ENCODE results near the gene SMIM29. TPM values are rescaled to one million over a fixed set of nuclear protein-coding genes. Genes with fewer than 3 reads are reported as not detected.

SMIM29 gene
- total RNA-seq, 1 experiment from 2014 or later = 5.4 TPM

DNA sequence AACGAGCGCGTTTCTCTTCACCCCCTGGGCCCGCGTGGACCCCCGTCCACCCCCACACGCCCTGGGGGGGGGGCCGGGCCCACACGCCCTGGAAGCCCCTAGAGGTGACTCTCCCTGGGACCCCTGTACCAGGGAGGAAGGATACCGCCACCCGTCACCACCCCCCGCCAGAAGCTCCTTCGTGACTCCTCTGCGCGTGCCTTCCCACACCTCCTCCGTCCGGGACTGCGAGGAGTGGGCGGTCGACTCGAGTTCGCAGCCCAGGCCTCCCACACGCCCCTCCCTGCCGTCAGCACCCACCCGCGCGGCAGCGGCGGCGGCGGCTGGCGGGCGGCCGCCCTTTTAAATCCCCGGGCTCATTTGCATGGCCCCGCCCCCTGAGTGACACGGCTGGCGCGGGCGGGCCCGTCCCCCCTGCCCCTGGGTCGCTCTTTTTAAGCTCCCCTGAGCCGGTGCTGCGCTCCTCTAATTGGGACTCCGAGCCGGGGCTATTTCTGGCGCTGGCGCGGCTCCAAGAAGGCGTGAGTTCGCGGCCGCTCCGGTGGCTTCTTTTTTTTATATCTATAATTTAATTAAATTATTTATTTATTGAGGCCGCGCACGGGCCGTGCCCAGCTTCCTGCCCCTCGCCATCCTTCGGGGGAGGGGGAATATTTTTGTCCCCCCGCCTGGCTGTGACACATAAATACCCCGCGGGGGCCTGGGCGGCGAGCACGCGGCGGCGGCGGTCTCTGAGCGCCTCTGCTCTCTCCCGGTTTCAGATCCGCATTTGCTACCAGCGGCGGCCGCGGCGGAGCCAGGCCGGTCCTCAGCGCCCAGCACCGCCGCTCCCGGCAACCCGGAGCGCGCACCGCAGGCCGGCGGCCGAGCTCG lies 12.1 kb downstream of the SMIM29 start, which contains the start of gene HMGA1:
Gene HMGA1 (plus strand): TSS at position 431 of the 873 bp plus-strand sequence. CDS start 3,908 bp downstream, outside the sequence.
- peak within 1 kb of the TSS; percentile 98 to 100 (median 99) for H3K27ac Mint-ChIP-seq
- Histone ChIP-seq H2BK15ac (ENCODE audit: low read depth, low read length) (no peak within 1 kb of the TSS; the same call in 1 of the 2 replicates), H3K18ac (ENCODE audit: insufficient read length, low read depth, low read length) (peak within 1 kb of the TSS; percentile 81), H3K23ac (ENCODE audit: insufficient read length, low read depth, low read length) (no peak within 1 kb of the TSS), H4K91ac (ENCODE audit: insufficient read length, low read depth, low read length) (peak within 1 kb of the TSS; percentile 46), H4K8ac (replicated peaks; ENCODE audit: insufficient read length, low read depth, low read length) (no peak within 1 kb of the TSS), H2BK5ac (ENCODE audit: insufficient read length, low read length) (peak within 1 kb of the TSS; percentile 55), H2BK20ac (ENCODE audit: low read depth, low read length, poor library complexity, severe bottlenecking) (no peak within 1 kb of the TSS), H2BK12ac (ENCODE audit: insufficient read length, low read depth, low read length) (no peak within 1 kb of the TSS), H3T11ph (ENCODE audit: low read length) (no peak within 1 kb of the TSS), H3K4me2 (ENCODE audit: insufficient read depth, insufficient read length, low read length) (peak within 1 kb of the TSS; percentile 94), H3K27ac (ENCODE audit: insufficient read length, low read depth, low read length) (peak within 1 kb of the TSS; percentile 95), H2BK120ac (ENCODE audit: low read depth, low read length, poor library complexity, severe bottlenecking) (peak within 1 kb of the TSS; percentile 66), H4K20me1 (ENCODE audit: control insufficient read depth, insufficient read depth, insufficient read length) (no peaks in the 10 kb centered on the region), H3K23me2 (ENCODE audit: insufficient read length, low read depth, low read length, poor library complexity, severe bottlenecking) (peaks cover 16% of the 10 kb centered on the region), H2AK5ac (ENCODE audit: insufficient read length, low read length) (no peak within 1 kb of the TSS), H3K27me3 (ENCODE audit: insufficient read depth, low read length) (no peaks in the 10 kb centered on the region), H3K9me3 (ENCODE audit: control insufficient read depth, low read depth, low read length) (no peaks in the 10 kb centered on the region), H3K9ac (ENCODE audit: extremely low read depth, insufficient read length, low read length) (peak within 1 kb of the TSS; percentile 92), H3K14ac (ENCODE audit: insufficient read depth, low read length) (peak within 1 kb of the TSS; percentile 88), H3K79me2 (ENCODE audit: insufficient read depth, low read length) (peaks cover 35% of the 10 kb centered on the region; the same call in 1 of the 2 replicates), H2AFZ (ENCODE audit: low read length) (no peak within 1 kb of the TSS), H3K79me1 (ENCODE audit: insufficient read depth, low read depth, low read length, poor library complexity, severe bottlenecking) (peaks cover 6% of the 10 kb centered on the region), H3K4ac (ENCODE audit: low read depth, low read length) (peak within 1 kb of the TSS; percentile 26; the same call in 1 of the 2 replicates), H3K56ac (ENCODE audit: insufficient read length, low read depth, low read length) (no peak within 1 kb of the TSS), H3K4me1 (ENCODE audit: insufficient read depth, low read length) (peaks cover 13% of the 10 kb centered on the region), H4K5ac (ENCODE audit: insufficient read length, low read depth, low read length) (peak within 1 kb of the TSS; percentile 26)
- H3K9me3 Mint-ChIP-seq = no peaks in the 10 kb centered on the region; a peak in 1 of 5 replicates
- peak within 1 kb of the TSS; percentile 88 to 92 for H3K4me3 Mint-ChIP-seq
- H3K4me1 Mint-ChIP-seq = peaks cover 28 to 57% of the 10 kb centered on the region in 2 experiments
- TF ChIP-seq, protein P1, sequence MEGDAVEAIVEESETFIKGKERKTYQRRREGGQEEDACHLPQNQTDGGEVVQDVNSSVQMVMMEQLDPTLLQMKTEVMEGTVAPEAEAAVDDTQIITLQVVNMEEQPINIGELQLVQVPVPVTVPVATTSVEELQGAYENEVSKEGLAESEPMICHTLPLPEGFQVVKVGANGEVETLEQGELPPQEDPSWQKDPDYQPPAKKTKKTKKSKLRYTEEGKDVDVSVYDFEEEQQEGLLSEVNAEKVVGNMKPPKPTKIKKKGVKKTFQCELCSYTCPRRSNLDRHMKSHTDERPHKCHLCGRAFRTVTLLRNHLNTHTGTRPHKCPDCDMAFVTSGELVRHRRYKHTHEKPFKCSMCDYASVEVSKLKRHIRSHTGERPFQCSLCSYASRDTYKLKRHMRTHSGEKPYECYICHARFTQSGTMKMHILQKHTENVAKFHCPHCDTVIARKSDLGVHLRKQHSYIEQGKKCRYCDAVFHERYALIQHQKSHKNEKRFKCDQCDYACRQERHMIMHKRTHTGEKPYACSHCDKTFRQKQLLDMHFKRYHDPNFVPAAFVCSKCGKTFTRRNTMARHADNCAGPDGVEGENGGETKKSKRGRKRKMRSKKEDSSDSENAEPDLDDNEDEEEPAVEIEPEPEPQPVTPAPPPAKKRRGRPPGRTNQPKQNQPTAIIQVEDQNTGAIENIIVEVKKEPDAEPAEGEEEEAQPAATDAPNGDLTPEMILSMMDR (conservative IDR thresholded peaks at IDR 0.05) = no peak
- peaks cover 31 to 36% (median 34%) of the 10 kb centered on the region in 3 experiments for H3K36me3 Mint-ChIP-seq (ENCODE audit: insufficient read depth in 1 of 3, low read depth in 3 of 3)
- WGBS (ENCODE audit: extremely low coverage, insufficient read length, low lambda C conversion rate) = no CpG with 5 or more reads among the region's 91 CpGs
- no peaks in the 10 kb centered on the region for H3K27me3 Mint-ChIP-seq (ENCODE audit: low read depth)
- DNase-seq = peak; percentile 83
